Spleen (tissue), 11 donors: ENCODE results near the gene LRBA. TPM values are rescaled to one million over a fixed set of nuclear protein-coding genes. Genes with fewer than 3 reads are reported as not detected.

Experiments
- DNase-seq: peaks from one replicate; pipeline ENCODE4 v3.0.0-alpha.2; 2020
- H3K27ac ChIP-seq, 8 donors: fragments of 200-600 bp; sonication (generic) in 7 of 8; 1 replicate in 4 of 8; 2 replicates in 4 of 8; pipeline versions ENCODE4 v1.5.0 to v1.8.0; 2016 to 2021; ENCODE audit warnings: inconsistent platforms in 4 of 8, mild to moderate bottlenecking in 4 of 8, moderate library complexity in 1 of 8
- H3K27me3 ChIP-seq, 7 donors: fragments of 200-600 bp; sonication (generic) in 6 of 7; replicated peaks in 1 of 7; 1 replicate in 4 of 7; 2 replicates in 3 of 7; pipeline versions ENCODE4 v1.5.0 to v1.8.0; 2016 to 2021; ENCODE audit warnings: inconsistent platforms in 3 of 7, mild to moderate bottlenecking in 1 of 7
- H3K36me3 ChIP-seq, 6 donors: fragments of 200-600 bp; sonication (generic) in 5 of 6; 1 replicate in 4 of 6; 2 replicates in 2 of 6; pipeline versions ENCODE4 v1.5.0 to v1.8.0; 2016 to 2021; ENCODE audit warnings: inconsistent platforms in 2 of 6
- H3K4me1 ChIP-seq, 6 donors: fragments of 200-600 bp; sonication (generic) in 5 of 6; 1 replicate in 3 of 6; 2 replicates in 3 of 6; pipeline versions ENCODE4 v1.5.0 to v1.8.0; 2016 to 2021; ENCODE audit warnings: inconsistent platforms in 3 of 6
- H3K4me3 ChIP-seq, 8 donors: fragments of 200-600 bp; sonication (generic) in 7 of 8; 1 replicate in 4 of 8; 2 replicates in 4 of 8; pipeline versions ENCODE4 v1.5.0 to v1.8.0; 2016 to 2021; ENCODE audit warnings: inconsistent platforms in 4 of 8, mild to moderate bottlenecking in 4 of 8, moderate library complexity in 2 of 8
- H3K9me3 ChIP-seq, 8 donors: fragments of 200-600 bp; sonication (generic) in 7 of 8; 1 replicate in 4 of 8; 2 replicates in 4 of 8; pipeline versions ENCODE4 v1.5.0 to v1.8.0; 2016 to 2021; ENCODE audit warnings: inconsistent platforms in 4 of 8
- CTCF ChIP-seq, 11 experiments: fragments of 200-600 bp in 7 of 11; fragments of 450-650 bp in 4 of 11; sonication (generic) in 4 of 11; IDR thresholded peaks in 8 of 11; conservative IDR thresholded peaks in 3 of 11; 1 replicate in 7 of 11; 2 replicates in 4 of 11; pipeline versions ENCODE4 v1.4.0 to v1.8.0; 2016 to 2021; ENCODE audit warnings: antibody characterized with exemption in 11 of 11, inconsistent platforms in 4 of 11, mild to moderate bottlenecking in 1 of 11
- POLR2A ChIP-seq, 3 donors: fragments of 450-650 bp; IDR thresholded peaks; one replicate each; pipeline ENCODE4 v1.5.1; 2017; ENCODE audit warnings: antibody characterized with exemption in 3 of 3, mild to moderate bottlenecking in 1 of 3
- POLR2AphosphoS5 ChIP-seq, 3 donors: sonication (generic); formaldehyde crosslinking; IDR thresholded peaks; one replicate each; pipeline ENCODE4 v1.5.1; 2017; ENCODE audit warnings: antibody characterized with exemption in 3 of 3
- WGBS, 5 donors: extraction: QIAGEN DNeasy Blood & Tissue Kit in 3 of 5; methylation state at CpG; one replicate each; pipeline versions ENCODE4 v1.1.5 to v1.1.7; 2013 to 2018; 5-methylcytosine and 5-hydroxymethylcytosine counted together
- intact Hi-C: fragments of 100-400 bp; cut with DNase I; formaldehyde crosslinking; loops from one replicate; pipeline ENCODE4 v1.15.0; 2023; ENCODE audit warnings: low total_unique reads
- polyA plus RNA-seq, 3 donors: library from polyadenylated mRNA; stranded (reverse); fragments of 200-250 nt; gene quantifications; one replicate each; pipeline ENCODE4 v1.2.1, GENCODE V29; 2013
- total RNA-seq, 7 donors: library from RNA; depleted of rRNA in 3 of 7; stranded (reverse); fragments of >200 nt in 3 of 7; fragmentation: NEBNext Ultra II Directional in 4 of 7; extraction: Animal tissue kit (Norgen Biotek cat#: 25700) in 4 of 7; gene quantifications; one replicate each; pipeline versions ENCODE4 v1.1.0 to v1.2.1, GENCODE V29; 2016 to 2021
- donor health status: healthy with polysubstance abuse.
- donor health status: DM: no; HTN: no; CAD: no; lungs with moderate emphysema.
- donor health status: DM: no; HTN: no; CAD: no.
- donor health status: Bipolar disorder and iron deficiency.
- donor health status: healthy.
- donor health status: DM: no; HTN: no; CAD: no.
- donor health status: DM: yes; HTN: yes; CAD: no.

The LRBA gene
- total and polyA plus RNA-seq, 10 donors: 8.2 to 84.9 (median 50.5) TPM

GRCh38 chr4:150987204-150987603, 27.9 kb downstream of the LRBA start:
- H3K9me3 ChIP-seq: peaks cover 0 to 6% (median 0%) of the 10 kb centered on the region in 8 donors
- no peak for DNase-seq
- peaks cover 0 to 20% (median 0%) of the 10 kb centered on the region in 6 donors for H3K36me3 ChIP-seq
- 91 to 98% (median 96%) methylated on average over 3 of the region's 3 CpGs for WGBS, 5 donors
- TF ChIP-seq POLR2AphosphoS5 (IDR thresholded peaks at IDR 0.05) (no peak), CTCF (IDR thresholded peaks at IDR 0.05 in 8 of 11, conservative IDR thresholded peaks at IDR 0.05 in 3 of 11) (no peak)
- no peaks in the 10 kb centered on the region for H3K27me3 ChIP-seq
- H3K4me1 ChIP-seq: peaks cover 0 to 7% (median 0%) of the 10 kb centered on the region in 6 donors
- H3K27ac ChIP-seq: no peak overlapping the region
- intact Hi-C loops: no loop called here
- no peak overlapping the region for H3K4me3 ChIP-seq

GRCh38 chr4:150986085-150986484, 29.0 kb downstream of the LRBA start:
- peaks cover 0 to 15% (median 0%) of the 10 kb centered on the region in 6 donors for H3K36me3 ChIP-seq
- WGBS, 5 donors: 70 to 89% (median 81%) methylated on average over 4 of the region's 4 CpGs
- H3K4me1 ChIP-seq: peaks cover 0 to 7% (median 0%) of the 10 kb centered on the region in 6 donors
- DNase-seq: no peak
- H3K9me3 ChIP-seq: peaks cover 0 to 3% (median 0%) of the 10 kb centered on the region in 8 donors
- intact Hi-C loops: no loop called here
- no peak overlapping the region for H3K4me3 ChIP-seq
- no peak for TF ChIP-seq POLR2AphosphoS5 (IDR thresholded peaks at IDR 0.05)
- TF ChIP-seq CTCF (IDR thresholded peaks at IDR 0.05 in 8 of 11, conservative IDR thresholded peaks at IDR 0.05 in 3 of 11): no peak
- no peak for TF ChIP-seq POLR2A (IDR thresholded peaks at IDR 0.05)
- no peaks in the 10 kb centered on the region for H3K27me3 ChIP-seq
- no peak overlapping the region for H3K27ac ChIP-seq

- H3K27me3 ChIP-seq: no peaks in the 10 kb centered on the region
- H3K4me3 ChIP-seq: no peak overlapping the region
- H3K4me1 ChIP-seq: peaks cover 0 to 7% (median 0%) of the 10 kb centered on the region in 6 donors
- DNase-seq: no peak
- intact Hi-C loops: no loop called here
- WGBS, 5 donors: 83 to 98% (median 91%) methylated on average over 3 of the region's 3 CpGs
- H3K36me3 ChIP-seq: peaks cover 0 to 11% (median 0%) of the 10 kb centered on the region in 6 donors
- no peak for TF ChIP-seq CTCF (IDR thresholded peaks at IDR 0.05 in 8 of 11, conservative IDR thresholded peaks at IDR 0.05 in 3 of 11)
- no peak for TF ChIP-seq POLR2A (IDR thresholded peaks at IDR 0.05)
- no peak for TF ChIP-seq POLR2AphosphoS5 (IDR thresholded peaks at IDR 0.05)
- peaks cover 0 to 5% (median 0%) of the 10 kb centered on the region in 8 donors for H3K9me3 ChIP-seq
- no peak overlapping the region for H3K27ac ChIP-seq
Observed at GRCh38 chr4:150983851-150984250, 31.2 kb downstream of the LRBA start.

- intact Hi-C loops: no loop called here
- no peak overlapping the region for H3K27ac ChIP-seq
Observed at GRCh38 chr4:150982557-150983233, 32.4 kb downstream of the LRBA start.

More at GRCh38 chr4:150982557-150983233, 32.4 kb downstream of the LRBA start:
- WGBS, 5 donors: 93 to 97% (median 96%) methylated on average over 1 of the region's 1 CpG
- peaks cover 0 to 15% (median 0%) of the 10 kb centered on the region in 6 donors for H3K36me3 ChIP-seq
- H3K4me1 ChIP-seq: peaks cover 0 to 7% (median 0%) of the 10 kb centered on the region in 6 donors
- H3K27me3 ChIP-seq: no peaks in the 10 kb centered on the region
- no peak overlapping the region for H3K4me3 ChIP-seq
- TF ChIP-seq CTCF (IDR thresholded peaks at IDR 0.05 in 8 of 11, conservative IDR thresholded peaks at IDR 0.05 in 3 of 11) (no peak), POLR2A (IDR thresholded peaks at IDR 0.05) (no peak), POLR2AphosphoS5 (IDR thresholded peaks at IDR 0.05) (no peak)
- H3K9me3 ChIP-seq: peaks cover 0 to 11% (median 0%) of the 10 kb centered on the region in 8 donors
- DNase-seq: no peak
